Measurements from ENCODE around the gene CRYBG3. TPM values are rescaled to one million over a fixed set of nuclear protein-coding genes. Genes with fewer than 3 reads are reported as not detected.

Gene CRYBG3
- total and polyA plus RNA-seq, 3 donors from 2014 or later: 39.7 to 49.8 (median 47.6) TPM

DNA sequence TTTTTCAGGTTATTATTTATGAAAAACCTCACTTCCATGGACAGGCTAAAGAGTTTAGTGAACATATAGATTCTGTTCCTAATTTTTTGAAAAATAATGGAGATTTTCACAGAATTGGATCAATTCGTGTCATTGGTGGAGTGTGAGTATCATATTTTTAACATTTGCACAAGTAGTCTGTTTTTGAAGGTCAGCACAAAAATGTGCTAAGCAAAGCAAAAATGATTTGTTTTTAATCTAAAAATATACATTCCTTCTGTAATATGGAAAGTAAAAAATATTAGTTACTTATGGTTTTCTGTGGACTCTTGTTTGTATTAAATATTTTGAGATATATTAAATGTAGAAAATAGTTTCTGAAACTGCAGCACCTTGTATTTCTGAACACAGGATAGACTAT, 71.0 kb downstream of the CRYBG3 start:
- intact Hi-C loops (cut with DNase I; ENCODE audit: low total_unique reads): no loop called here
- 83 to 87% methylated on average over 1 of the region's 1 CpG for WGBS, 2 donors
- H3K4me3 ChIP-seq: no peak overlapping the region
- no peak overlapping the region for H3K27ac ChIP-seq
- DNase-seq: no peak
- TF ChIP-seq, protein P1, sequence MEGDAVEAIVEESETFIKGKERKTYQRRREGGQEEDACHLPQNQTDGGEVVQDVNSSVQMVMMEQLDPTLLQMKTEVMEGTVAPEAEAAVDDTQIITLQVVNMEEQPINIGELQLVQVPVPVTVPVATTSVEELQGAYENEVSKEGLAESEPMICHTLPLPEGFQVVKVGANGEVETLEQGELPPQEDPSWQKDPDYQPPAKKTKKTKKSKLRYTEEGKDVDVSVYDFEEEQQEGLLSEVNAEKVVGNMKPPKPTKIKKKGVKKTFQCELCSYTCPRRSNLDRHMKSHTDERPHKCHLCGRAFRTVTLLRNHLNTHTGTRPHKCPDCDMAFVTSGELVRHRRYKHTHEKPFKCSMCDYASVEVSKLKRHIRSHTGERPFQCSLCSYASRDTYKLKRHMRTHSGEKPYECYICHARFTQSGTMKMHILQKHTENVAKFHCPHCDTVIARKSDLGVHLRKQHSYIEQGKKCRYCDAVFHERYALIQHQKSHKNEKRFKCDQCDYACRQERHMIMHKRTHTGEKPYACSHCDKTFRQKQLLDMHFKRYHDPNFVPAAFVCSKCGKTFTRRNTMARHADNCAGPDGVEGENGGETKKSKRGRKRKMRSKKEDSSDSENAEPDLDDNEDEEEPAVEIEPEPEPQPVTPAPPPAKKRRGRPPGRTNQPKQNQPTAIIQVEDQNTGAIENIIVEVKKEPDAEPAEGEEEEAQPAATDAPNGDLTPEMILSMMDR (IDR thresholded peaks at IDR 0.05): no peak
- TF ChIP-seq POLR2A (IDR thresholded peaks at IDR 0.05): no peak
- no peaks in the 10 kb centered on the region for H3K27me3 ChIP-seq
- no peaks in the 10 kb centered on the region for H3K36me3 ChIP-seq (ENCODE audit: low read depth, missing control alignments)
- no peaks in the 10 kb centered on the region for H3K9me3 ChIP-seq
- H3K4me1 ChIP-seq: no peaks in the 10 kb centered on the region

DNA sequence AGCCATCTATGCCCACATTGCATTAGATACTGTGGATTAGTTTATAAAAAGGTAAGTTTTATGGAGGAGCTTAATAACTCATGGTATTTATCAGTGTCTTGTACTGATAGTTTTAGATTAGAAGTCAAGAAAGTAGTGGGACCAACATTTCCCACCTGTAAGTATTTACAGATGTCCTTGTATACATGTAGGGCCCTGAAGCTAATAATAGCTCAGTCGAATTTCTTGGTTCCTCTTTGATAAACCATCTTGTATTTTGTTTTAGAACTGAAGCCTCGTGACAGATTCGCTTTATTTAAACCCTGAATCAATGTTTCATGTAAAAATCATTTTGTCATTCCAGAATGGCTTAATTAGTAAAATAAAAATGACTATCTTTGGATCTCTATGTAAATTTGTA, 73.4 kb downstream of the CRYBG3 start:
- intact Hi-C loops (cut with DNase I; ENCODE audit: low total_unique reads): no loop called here
- H3K9me3 ChIP-seq: no peaks in the 10 kb centered on the region
- TF ChIP-seq POLR2A (IDR thresholded peaks at IDR 0.05): no peak
- TF ChIP-seq, protein P1 (IDR thresholded peaks at IDR 0.05): no peak
- no peaks in the 10 kb centered on the region for H3K27me3 ChIP-seq
- no peak overlapping the region for H3K4me3 ChIP-seq
- no peak for DNase-seq
- H3K4me1 ChIP-seq: no peaks in the 10 kb centered on the region
- no peaks in the 10 kb centered on the region for H3K36me3 ChIP-seq (ENCODE audit: low read depth, missing control alignments)
- no peak overlapping the region for H3K27ac ChIP-seq
- 87 to 90% methylated on average over 3 of the region's 3 CpGs for WGBS, 2 donors

DNA sequence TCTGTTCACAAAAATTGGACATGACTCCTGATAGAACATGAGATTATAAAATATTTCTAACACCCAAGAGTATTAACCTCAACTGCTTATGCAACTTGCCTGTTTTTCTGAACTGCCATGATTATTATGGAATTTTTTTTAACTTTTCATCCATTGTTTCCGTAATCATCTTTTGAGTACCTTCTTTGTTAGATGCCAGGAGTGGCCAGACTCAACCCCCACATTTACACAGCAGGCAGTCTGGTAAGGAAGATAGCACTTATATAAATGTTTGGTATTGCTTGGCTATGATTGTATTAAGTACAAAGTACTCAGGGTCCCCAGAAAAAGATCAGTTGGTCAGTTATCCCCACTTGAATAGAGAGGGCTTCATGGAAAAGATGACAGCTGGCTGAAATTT, 74.3 kb downstream of the CRYBG3 start:
- TF ChIP-seq POLR2A (IDR thresholded peaks at IDR 0.05): no peak
- TF ChIP-seq, protein P1 (IDR thresholded peaks at IDR 0.05): no peak
- Histone ChIP-seq H3K27me3 (no peaks in the 10 kb centered on the region), H3K4me3 (no peak overlapping the region), H3K4me1 (no peaks in the 10 kb centered on the region), H3K27ac (no peak overlapping the region), H3K9me3 (no peaks in the 10 kb centered on the region), H3K36me3 (ENCODE audit: low read depth, missing control alignments) (no peaks in the 10 kb centered on the region)
- DNase-seq: no peak
- 66 to 91% methylated on average over 1 of the region's 1 CpG for WGBS, 2 donors
- intact Hi-C loops (cut with DNase I; ENCODE audit: low total_unique reads): no loop called here

DNA sequence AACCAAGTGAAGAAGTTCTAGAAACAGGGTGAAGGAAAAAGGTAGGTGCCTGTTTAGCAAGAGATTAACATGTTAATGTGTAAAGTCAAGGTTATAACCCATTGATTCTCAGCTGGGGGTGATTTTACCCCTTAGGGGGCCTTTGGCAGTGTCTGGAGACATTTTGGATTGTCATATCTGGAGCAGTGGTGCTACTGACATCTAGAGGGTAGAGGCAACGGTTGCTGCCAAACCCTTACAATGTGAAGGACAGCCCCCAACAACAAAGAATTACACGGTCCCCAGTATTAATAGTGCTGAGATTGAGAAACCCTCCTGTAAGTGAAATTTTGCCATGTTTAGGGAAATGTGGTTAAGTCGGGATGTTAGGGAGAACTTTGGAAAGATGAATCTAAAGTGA, 74.7 kb downstream of the CRYBG3 start:
- no peak for TF ChIP-seq POLR2A (IDR thresholded peaks at IDR 0.05)
- TF ChIP-seq, protein P1 (IDR thresholded peaks at IDR 0.05): no peak
- Histone ChIP-seq H3K27me3 (no peaks in the 10 kb centered on the region), H3K4me1 (no peaks in the 10 kb centered on the region), H3K27ac (no peak overlapping the region), H3K4me3 (no peak overlapping the region), H3K9me3 (no peaks in the 10 kb centered on the region), H3K36me3 (ENCODE audit: low read depth, missing control alignments) (no peaks in the 10 kb centered on the region)
- DNase-seq: no peak
- WGBS, 2 donors: 93 to 97% methylated on average over 3 of the region's 3 CpGs
- intact Hi-C loops (cut with DNase I; ENCODE audit: low total_unique reads): no loop called here

DNA sequence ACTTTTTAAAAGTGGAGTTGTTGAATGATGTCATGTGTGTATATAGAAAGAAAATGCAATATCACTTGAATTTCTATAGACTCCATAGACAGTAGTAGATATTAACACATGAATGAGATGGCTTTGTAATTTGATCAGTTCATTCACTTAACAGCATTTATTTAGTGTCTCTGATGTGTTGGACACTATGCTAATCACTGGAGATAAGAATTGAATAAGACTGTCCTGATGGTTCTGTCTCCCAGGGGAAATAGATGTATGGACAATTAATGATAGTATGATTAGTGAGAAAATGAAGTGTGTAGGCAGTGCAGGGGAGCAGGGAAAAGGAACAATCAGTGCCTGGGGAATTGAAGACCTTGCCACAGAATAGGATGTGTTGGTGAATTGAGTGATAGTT, 77.5 kb downstream of the CRYBG3 start:
- Histone ChIP-seq H3K36me3 (ENCODE audit: low read depth, missing control alignments) (no peaks in the 10 kb centered on the region), H3K27me3 (no peaks in the 10 kb centered on the region), H3K4me1 (no peaks in the 10 kb centered on the region), H3K4me3 (no peak overlapping the region), H3K27ac (no peak overlapping the region), H3K9me3 (no peaks in the 10 kb centered on the region)
- DNase-seq: no peak
- intact Hi-C loops (cut with DNase I; ENCODE audit: low total_unique reads): no loop called here
- TF ChIP-seq, protein P1 (IDR thresholded peaks at IDR 0.05): no peak
- TF ChIP-seq POLR2A (IDR thresholded peaks at IDR 0.05): no peak
